Measurements from ENCODE around the gene KXD1. TPM values are rescaled to one million over a fixed set of nuclear protein-coding genes. Genes with fewer than 3 reads are reported as not detected.

KXD1 gene
- total RNA-seq, 1 donor from 2014 or later: 131 TPM

- intact Hi-C loops (cut with DNase I): no loop called here
- peaks cover 23% of the 10 kb centered on the region for H3K4me1 ChIP-seq
- H3K27ac ChIP-seq: no peak overlapping the region
- H3K9me3 ChIP-seq: no peaks in the 10 kb centered on the region
- DNase-seq (ENCODE audit: extremely low spot score in 2 of 2): no peak
- no peaks in the 10 kb centered on the region for H3K36me3 ChIP-seq
- H3K27me3 ChIP-seq: peaks cover 8% of the 10 kb centered on the region
- H3K4me3 ChIP-seq: no peak overlapping the region
- TF ChIP-seq POLR2A (IDR thresholded peaks at IDR 0.05) (no peak), POLR2AphosphoS5 (IDR thresholded peaks at IDR 0.05; ENCODE audit: insufficient read depth in 1 of 2, low read depth in 1 of 2) (no peak), CTCF (IDR thresholded peaks at IDR 0.05) (no peak)
Observed at GRCh38 chr19:18616023-18616422, 58.4 kb downstream of the KXD1 start.

DNA sequence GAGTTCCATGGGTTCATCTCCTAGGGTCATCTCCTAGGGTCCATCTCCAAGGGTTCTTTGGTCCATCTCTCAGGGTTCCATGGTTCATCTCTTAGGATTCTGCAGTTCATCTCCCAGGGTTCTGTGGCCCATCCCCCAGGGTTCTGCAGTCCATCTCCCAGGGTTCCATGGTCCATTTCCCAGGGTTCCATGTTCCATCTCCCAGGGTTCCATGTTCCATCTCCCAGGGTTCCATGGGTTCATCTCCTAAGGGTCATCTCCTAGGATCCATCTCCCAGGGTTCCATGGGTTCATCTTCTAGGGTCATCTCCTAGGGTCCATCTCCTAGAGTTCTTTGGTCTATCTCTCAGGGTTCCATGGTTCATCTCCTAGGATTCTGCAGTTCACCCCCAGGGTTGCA is 59.9 kb downstream of the KXD1 start:
- no peaks in the 10 kb centered on the region for H3K9me3 ChIP-seq
- H3K36me3 ChIP-seq: no peaks in the 10 kb centered on the region
- H3K27ac ChIP-seq: no peak overlapping the region
- H3K4me1 ChIP-seq: peaks cover 8% of the 10 kb centered on the region
- no peaks in the 10 kb centered on the region for H3K27me3 ChIP-seq
- no peak for DNase-seq (ENCODE audit: extremely low spot score in 2 of 2)
- no peak overlapping the region for H3K4me3 ChIP-seq
- intact Hi-C loops (cut with DNase I): no loop called here
- TF ChIP-seq POLR2A (IDR thresholded peaks at IDR 0.05): no peak
- TF ChIP-seq CTCF (IDR thresholded peaks at IDR 0.05): no peak
- no peak for TF ChIP-seq POLR2AphosphoS5 (IDR thresholded peaks at IDR 0.05; ENCODE audit: insufficient read depth in 1 of 2, low read depth in 1 of 2)

DNA sequence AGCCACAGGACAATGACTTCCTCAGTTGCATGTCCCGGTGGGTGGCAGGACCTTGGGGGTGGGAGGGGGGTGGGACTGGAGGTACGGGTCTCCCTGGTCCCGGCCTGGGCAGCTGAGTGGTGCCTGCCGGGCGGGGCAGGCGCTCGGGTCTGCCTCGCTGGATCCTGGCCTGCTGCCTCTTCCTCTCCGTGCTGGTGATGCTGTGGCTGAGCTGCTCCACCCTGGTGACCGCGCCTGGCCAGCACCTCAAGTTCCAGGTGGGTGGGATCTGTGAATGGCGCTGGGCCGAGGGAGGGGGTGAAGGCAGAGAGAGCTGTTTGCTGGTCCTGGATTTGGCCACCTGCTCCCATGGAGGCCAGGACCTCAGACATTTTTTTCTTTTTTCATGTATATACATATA is 60.6 kb downstream of the KXD1 start:
- intact Hi-C loops (cut with DNase I): no loop called here
- H3K4me3 ChIP-seq: no peak overlapping the region
- TF ChIP-seq CTCF (IDR thresholded peaks at IDR 0.05): no peak
- no peak for TF ChIP-seq POLR2AphosphoS5 (IDR thresholded peaks at IDR 0.05; ENCODE audit: insufficient read depth in 1 of 2, low read depth in 1 of 2)
- TF ChIP-seq POLR2A (IDR thresholded peaks at IDR 0.05): no peak
- no peaks in the 10 kb centered on the region for H3K27me3 ChIP-seq
- H3K9me3 ChIP-seq: no peaks in the 10 kb centered on the region
- H3K27ac ChIP-seq: no peak overlapping the region
- no peak for DNase-seq (ENCODE audit: extremely low spot score in 2 of 2)
- peaks cover 1% of the 10 kb centered on the region for H3K4me1 ChIP-seq
- no peaks in the 10 kb centered on the region for H3K36me3 ChIP-seq

Other genes with a start within 250 kb of the KXD1 start
- gene LSM4, start 234.8 kb upstream of the KXD1 start, total RNA-seq: 54.3 TPM
- 27.5 TPM for gene PGPEP1, start 217.3 kb upstream of the KXD1 start, total RNA-seq
- 25.5 TPM for gene GDF15, start 171.7 kb upstream of the KXD1 start, total RNA-seq
- 3.9 TPM for gene LRRC25, start 160.2 kb upstream of the KXD1 start, total RNA-seq
- gene SSBP4, start 138.5 kb upstream of the KXD1 start, total RNA-seq: 72.7 TPM
- gene ISYNA1, start 119.7 kb upstream of the KXD1 start, total RNA-seq: 57.5 TPM
- 25.3 TPM for gene ELL, start 35.8 kb upstream of the KXD1 start, total RNA-seq
- gene FKBP8, start 14.3 kb upstream of the KXD1 start, total RNA-seq: 376 TPM
- gene UBA52, start 14.0 kb downstream of the KXD1 start, total RNA-seq: 747 TPM
- gene REX1BD, start 30.9 kb downstream of the KXD1 start, total RNA-seq: 124 TPM
- 15.2 TPM for gene CRLF1, start 48.9 kb downstream of the KXD1 start, total RNA-seq
- 4.2 TPM for gene TMEM59L, start 55.0 kb downstream of the KXD1 start, total RNA-seq
- gene KLHL26, start 79.2 kb downstream of the KXD1 start, total RNA-seq: 8.3 TPM
- 7.4 TPM for gene CRTC1, start 125.8 kb downstream of the KXD1 start, total RNA-seq
- gene COMP, start 233.4 kb downstream of the KXD1 start, total RNA-seq: 0.98 TPM

All from vagina (tissue), 2 donors.